ENCODE measurements around the gene TNIK. TPM values are rescaled to one million over a fixed set of nuclear protein-coding genes. Genes with fewer than 3 reads are reported as not detected.

Gene TNIK
- total RNA-seq, 1 donor from 2014 or later, result 1.5 TPM

GRCh38 chr3:171389491-171389890 is 70.7 kb downstream of the TNIK start:
- Mint-ChIP-seq H3K27ac (ENCODE audit: unreplicated experiment) (no peak overlapping the region), H3K4me1 (ENCODE audit: low read depth, unreplicated experiment) (no peaks in the 10 kb centered on the region)

DNA sequence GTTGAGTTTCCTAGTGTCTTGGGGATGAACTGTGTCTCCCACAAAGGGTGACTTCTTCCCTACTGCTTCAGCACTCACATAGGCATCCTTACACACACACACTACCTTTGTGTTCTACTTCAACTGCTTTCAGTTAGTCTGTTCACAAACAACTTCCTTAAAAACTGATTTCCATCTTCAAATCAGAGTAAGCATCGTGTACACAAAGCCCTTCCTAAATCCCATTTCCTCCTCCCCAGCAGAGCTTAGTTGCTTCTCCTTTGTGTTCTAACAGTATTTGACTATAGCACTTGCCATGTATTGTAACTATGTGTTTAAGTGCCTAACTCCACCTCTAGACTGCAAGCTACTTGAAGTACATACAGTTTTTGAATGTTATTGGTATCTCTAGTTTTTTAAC is 71.7 kb downstream of the TNIK start:
- Mint-ChIP-seq H3K27ac (ENCODE audit: unreplicated experiment) (no peak overlapping the region), H3K27me3 (ENCODE audit: unreplicated experiment) (peaks cover 1% of the 10 kb centered on the region), H3K4me3 (ENCODE audit: unreplicated experiment) (no peak overlapping the region), H3K4me1 (ENCODE audit: low read depth, unreplicated experiment) (peaks cover 7% of the 10 kb centered on the region), H3K9me3 (ENCODE audit: unreplicated experiment) (peaks cover 3% of the 10 kb centered on the region), H3K36me3 (ENCODE audit: unreplicated experiment) (no peaks in the 10 kb centered on the region)
- TF ChIP-seq, protein P1, sequence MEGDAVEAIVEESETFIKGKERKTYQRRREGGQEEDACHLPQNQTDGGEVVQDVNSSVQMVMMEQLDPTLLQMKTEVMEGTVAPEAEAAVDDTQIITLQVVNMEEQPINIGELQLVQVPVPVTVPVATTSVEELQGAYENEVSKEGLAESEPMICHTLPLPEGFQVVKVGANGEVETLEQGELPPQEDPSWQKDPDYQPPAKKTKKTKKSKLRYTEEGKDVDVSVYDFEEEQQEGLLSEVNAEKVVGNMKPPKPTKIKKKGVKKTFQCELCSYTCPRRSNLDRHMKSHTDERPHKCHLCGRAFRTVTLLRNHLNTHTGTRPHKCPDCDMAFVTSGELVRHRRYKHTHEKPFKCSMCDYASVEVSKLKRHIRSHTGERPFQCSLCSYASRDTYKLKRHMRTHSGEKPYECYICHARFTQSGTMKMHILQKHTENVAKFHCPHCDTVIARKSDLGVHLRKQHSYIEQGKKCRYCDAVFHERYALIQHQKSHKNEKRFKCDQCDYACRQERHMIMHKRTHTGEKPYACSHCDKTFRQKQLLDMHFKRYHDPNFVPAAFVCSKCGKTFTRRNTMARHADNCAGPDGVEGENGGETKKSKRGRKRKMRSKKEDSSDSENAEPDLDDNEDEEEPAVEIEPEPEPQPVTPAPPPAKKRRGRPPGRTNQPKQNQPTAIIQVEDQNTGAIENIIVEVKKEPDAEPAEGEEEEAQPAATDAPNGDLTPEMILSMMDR (IDR thresholded peaks at IDR 0.05; ENCODE audit: partially characterized antibody, unreplicated experiment), result no peak
- no peak for DNase-seq

More at GRCh38 chr3:171389491-171389890, 70.7 kb downstream of the TNIK start:
- TF ChIP-seq, protein P1 (IDR thresholded peaks at IDR 0.05; ENCODE audit: partially characterized antibody, unreplicated experiment), result no peak
- Mint-ChIP-seq H3K36me3 (ENCODE audit: unreplicated experiment) (no peaks in the 10 kb centered on the region), H3K4me3 (ENCODE audit: unreplicated experiment) (no peak overlapping the region), H3K27me3 (ENCODE audit: unreplicated experiment) (peaks cover 1% of the 10 kb centered on the region), H3K9me3 (ENCODE audit: unreplicated experiment) (peaks cover 3% of the 10 kb centered on the region)
- DNase-seq, result no peak

DNA sequence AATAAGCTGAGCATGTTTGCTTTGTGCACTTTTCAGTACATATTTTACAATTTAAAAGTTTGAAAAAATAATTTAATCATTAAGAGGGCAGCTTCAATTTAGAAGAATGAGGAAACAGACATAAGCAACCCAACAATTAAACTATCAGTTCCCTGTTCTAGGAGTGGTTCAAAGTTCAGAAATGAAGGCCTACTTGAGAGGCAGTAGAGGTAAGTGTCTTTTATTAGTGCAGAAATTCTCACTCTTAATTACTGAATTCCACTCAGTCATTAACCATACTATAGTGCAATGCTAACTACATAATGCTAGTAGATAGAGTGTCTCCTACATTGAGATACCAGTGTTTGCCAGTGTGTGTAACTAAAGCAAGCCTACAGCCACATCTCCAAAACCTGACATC is 73.1 kb downstream of the TNIK start:
- Mint-ChIP-seq H3K27me3 (ENCODE audit: unreplicated experiment) (peaks cover 1% of the 10 kb centered on the region), H3K27ac (ENCODE audit: unreplicated experiment) (no peak overlapping the region), H3K36me3 (ENCODE audit: unreplicated experiment) (no peaks in the 10 kb centered on the region), H3K4me3 (ENCODE audit: unreplicated experiment) (no peak overlapping the region), H3K4me1 (ENCODE audit: low read depth, unreplicated experiment) (peaks cover 7% of the 10 kb centered on the region), H3K9me3 (ENCODE audit: unreplicated experiment) (peaks cover 3% of the 10 kb centered on the region)
- no peak for DNase-seq
- TF ChIP-seq, protein P1 (IDR thresholded peaks at IDR 0.05; ENCODE audit: partially characterized antibody, unreplicated experiment), result no peak

DNA sequence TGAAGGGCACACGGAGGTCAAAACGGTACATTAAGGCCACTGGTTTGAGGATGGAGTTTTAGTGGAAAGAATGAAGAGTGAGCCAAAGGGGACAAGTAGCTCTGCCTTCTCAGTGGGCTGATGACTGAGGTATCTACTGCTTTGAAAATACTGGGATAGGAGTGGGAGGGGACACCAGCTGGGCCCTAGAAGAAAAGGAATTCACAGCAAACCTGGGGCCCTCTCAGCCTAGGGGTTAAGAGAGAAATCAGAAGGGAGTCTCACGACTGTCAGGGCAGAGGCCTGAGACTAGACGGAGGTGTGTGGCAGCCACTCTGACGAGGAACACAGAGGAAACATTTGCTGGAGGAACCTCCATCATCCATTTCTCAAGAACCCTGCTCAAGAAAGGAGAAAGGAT is 75.1 kb downstream of the TNIK start:
- H3K36me3 Mint-ChIP-seq (ENCODE audit: unreplicated experiment), result no peaks in the 10 kb centered on the region
- H3K27ac Mint-ChIP-seq (ENCODE audit: unreplicated experiment), result no peak overlapping the region
- H3K27me3 Mint-ChIP-seq (ENCODE audit: unreplicated experiment), result peaks cover 1% of the 10 kb centered on the region
- peaks cover 7% of the 10 kb centered on the region for H3K4me1 Mint-ChIP-seq (ENCODE audit: low read depth, unreplicated experiment)
- no peak for DNase-seq
- TF ChIP-seq, protein P1 (IDR thresholded peaks at IDR 0.05; ENCODE audit: partially characterized antibody, unreplicated experiment), result no peak
- no peaks in the 10 kb centered on the region for H3K9me3 Mint-ChIP-seq (ENCODE audit: unreplicated experiment)
- no peak overlapping the region for H3K4me3 Mint-ChIP-seq (ENCODE audit: unreplicated experiment)

GRCh38 chr3:171384101-171384891 is 75.9 kb downstream of the TNIK start:
- no peaks in the 10 kb centered on the region for H3K36me3 Mint-ChIP-seq (ENCODE audit: unreplicated experiment)
- H3K9me3 Mint-ChIP-seq (ENCODE audit: unreplicated experiment), result no peaks in the 10 kb centered on the region
- H3K4me1 Mint-ChIP-seq (ENCODE audit: low read depth, unreplicated experiment), result peaks cover 7% of the 10 kb centered on the region
- no peak overlapping the region for H3K27ac Mint-ChIP-seq (ENCODE audit: unreplicated experiment)
- peaks cover 1% of the 10 kb centered on the region for H3K27me3 Mint-ChIP-seq (ENCODE audit: unreplicated experiment)
- H3K4me3 Mint-ChIP-seq (ENCODE audit: unreplicated experiment), result no peak overlapping the region
- TF ChIP-seq, protein P1 (IDR thresholded peaks at IDR 0.05; ENCODE audit: partially characterized antibody, unreplicated experiment), result no peak
- no peak for DNase-seq

Data from glutamatergic neuron (in vitro differentiated cells).